ENCODE results near the gene KDM7A.

DNA sequence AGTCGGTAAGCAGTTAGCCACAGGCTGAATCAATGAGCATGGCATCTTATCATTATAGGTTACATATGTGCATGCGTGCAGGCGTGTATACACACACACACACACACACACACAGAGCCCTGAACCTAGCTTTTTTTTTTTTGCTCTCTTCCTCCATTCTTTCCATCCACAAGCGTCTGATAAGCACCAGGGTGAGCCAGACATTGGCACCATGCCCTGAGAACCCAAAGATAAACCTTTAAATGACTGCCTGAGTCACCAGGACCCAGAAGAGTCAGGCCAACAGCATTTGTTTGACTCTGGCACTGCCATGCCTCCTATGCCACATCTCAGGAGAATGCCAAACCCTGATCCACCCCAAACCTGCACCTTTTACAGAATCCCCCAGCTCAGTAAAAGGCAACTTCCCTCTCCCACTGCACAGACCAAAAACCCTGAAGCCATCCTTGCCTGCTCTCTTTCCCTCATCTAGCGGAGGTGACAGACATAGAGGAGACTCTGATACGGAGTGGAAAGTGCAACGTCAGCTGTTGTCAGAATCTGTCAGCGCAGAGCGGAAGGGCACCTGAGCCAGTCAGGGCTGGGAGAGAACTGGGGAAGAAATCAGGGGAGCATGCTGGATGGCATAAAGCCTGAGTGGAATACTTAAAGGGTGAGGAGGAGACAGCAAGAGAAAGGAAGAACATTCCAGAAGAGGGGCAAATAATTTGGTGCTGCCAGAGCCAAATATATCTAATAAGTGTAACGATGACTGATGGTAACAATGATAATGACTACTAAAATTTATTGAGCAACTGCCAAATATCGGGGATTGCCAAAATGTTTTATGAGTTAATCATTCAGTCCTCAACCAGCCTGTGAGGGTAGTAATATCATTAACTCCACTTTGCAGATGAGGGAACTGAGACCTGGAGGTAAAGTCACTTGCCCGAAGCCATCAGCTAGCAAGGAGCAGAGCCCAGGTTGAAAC lies 117.2 kb downstream of the KDM7A start:
- TF ChIP-seq ARNTL (CRISPR knock-in tag; IDR thresholded peaks at IDR 0.05; ENCODE audit: borderline replicate concordance, low read depth) (no peak), ZFP3 (CRISPR knock-in tag; IDR thresholded peaks at IDR 0.05) (no peak), RARB (CRISPR knock-in tag; IDR thresholded peaks at IDR 0.05) (no peak), ZNF70 (CRISPR knock-in tag; IDR thresholded peaks at IDR 0.05) (no peak), ZNF8 (CRISPR knock-in tag; IDR thresholded peaks at IDR 0.05) (no peak), PPARA (CRISPR knock-in tag; IDR thresholded peaks at IDR 0.05; ENCODE audit: borderline replicate concordance) (no peak), ISL1 (CRISPR knock-in tag; IDR thresholded peaks at IDR 0.05) (0 out of 2 replicates have a peak, but pooled peaks have one; percentile 12), ZFP30 (CRISPR knock-in tag; IDR thresholded peaks at IDR 0.05) (no peak), POU6F1 (CRISPR knock-in tag; IDR thresholded peaks at IDR 0.05; ENCODE audit: borderline replicate concordance, low read depth) (no peak)
- TF ChIP-seq, protein P1, sequence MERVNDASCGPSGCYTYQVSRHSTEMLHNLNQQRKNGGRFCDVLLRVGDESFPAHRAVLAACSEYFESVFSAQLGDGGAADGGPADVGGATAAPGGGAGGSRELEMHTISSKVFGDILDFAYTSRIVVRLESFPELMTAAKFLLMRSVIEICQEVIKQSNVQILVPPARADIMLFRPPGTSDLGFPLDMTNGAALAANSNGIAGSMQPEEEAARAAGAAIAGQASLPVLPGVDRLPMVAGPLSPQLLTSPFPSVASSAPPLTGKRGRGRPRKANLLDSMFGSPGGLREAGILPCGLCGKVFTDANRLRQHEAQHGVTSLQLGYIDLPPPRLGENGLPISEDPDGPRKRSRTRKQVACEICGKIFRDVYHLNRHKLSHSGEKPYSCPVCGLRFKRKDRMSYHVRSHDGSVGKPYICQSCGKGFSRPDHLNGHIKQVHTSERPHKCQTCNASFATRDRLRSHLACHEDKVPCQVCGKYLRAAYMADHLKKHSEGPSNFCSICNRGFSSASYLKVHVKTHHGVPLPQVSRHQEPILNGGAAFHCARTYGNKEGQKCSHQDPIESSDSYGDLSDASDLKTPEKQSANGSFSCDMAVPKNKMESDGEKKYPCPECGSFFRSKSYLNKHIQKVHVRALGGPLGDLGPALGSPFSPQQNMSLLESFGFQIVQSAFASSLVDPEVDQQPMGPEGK (CRISPR knock-in tag; IDR thresholded peaks at IDR 0.05; ENCODE audit: borderline replicate concordance) = no peak

All from SK-N-SH treated with all-trans-retinoic acid at 6 μM for 48 hours (cell line).